ENCODE measurements around the gene ZNF605. TPM values are rescaled to one million over a fixed set of nuclear protein-coding genes. Genes with fewer than 3 reads are reported as not detected.

Gene ZNF605
- total RNA-seq, 1 donor from 2014 or later: 13.1 TPM

DNA sequence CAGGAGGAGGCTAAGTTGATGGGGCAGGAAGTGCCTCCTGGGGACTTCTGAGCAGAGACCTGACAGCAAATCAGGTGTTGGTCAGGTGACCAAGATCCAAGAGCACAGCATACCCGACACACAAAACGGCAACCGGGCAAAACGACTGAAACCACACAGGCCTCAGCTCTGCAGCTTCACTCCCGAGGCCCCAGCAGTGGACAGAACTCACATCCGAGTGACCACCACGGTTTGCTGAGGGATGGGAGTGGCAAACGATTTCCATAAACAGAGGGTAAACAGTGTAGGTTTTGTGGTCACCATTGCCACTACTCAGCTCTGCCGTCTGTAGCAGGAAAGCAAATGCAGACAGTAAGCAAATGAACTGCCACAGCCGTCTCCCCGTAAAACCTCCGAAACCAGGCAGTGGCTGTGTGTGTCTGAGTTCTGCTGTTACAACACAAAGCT, 83.1 kb downstream of the ZNF605 start:
- ATAC-seq (no peak), DNase-seq (ENCODE audit: missing footprints) (no peak)
- intact Hi-C loops (cut with DNase I): no loop called here

DNA sequence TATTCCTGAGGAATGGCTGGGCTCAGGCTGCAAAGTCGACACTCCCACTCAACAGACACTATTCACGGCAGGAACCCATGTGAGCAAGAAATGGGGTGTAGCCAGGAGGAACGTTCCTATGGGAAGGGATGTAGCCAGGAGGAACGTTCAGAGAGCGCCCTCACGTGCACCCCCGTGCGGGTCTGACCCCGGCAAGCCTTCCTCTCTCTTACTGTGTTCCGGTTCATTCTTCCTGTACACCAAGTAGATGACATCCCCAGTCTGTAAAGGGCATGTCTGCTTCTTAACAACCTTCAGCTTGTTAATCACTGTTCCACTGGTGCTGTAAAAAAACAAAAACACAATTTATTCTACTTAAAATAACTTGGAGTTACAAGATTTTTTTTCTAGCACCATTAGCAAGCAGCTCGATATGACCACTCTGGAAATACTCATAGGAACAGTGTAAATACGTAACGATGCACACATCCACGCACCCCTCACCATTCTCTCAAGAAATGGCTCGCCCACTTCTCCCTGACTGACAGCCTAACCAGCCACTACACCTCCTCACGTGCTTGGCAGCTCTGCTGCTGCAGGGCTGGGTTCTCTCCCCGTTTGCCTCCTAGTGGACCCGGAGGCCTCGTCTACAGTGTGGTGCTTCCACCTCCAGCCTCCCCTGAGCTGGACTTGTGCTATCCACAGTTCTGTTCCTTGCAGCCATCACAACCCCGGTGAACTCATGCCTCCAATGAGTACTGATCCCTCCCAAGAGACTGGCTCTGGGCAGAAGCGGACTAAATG, 83.8 kb downstream of the ZNF605 start:
- no peak for DNase-seq (ENCODE audit: missing footprints)
- intact Hi-C loops (cut with DNase I): no loop called here
- ATAC-seq: no peak

- ATAC-seq (no peak), DNase-seq (ENCODE audit: missing footprints) (no peak)
- intact Hi-C loops (cut with DNase I): no loop called here
Observed at GRCh38 chr12:132869551-132869950, 86.6 kb downstream of the ZNF605 start.

Other genes with a start within 250 kb of the ZNF605 start
- 34.1 TPM for gene PGAM5, start 245.5 kb downstream of the ZNF605 start, total RNA-seq
- gene ANKLE2, start 194.5 kb downstream of the ZNF605 start, total RNA-seq: 24.9 TPM
- gene GOLGA3, start 127.4 kb downstream of the ZNF605 start, total RNA-seq: 26.5 TPM
- gene CHFR, start 68.7 kb downstream of the ZNF605 start, total RNA-seq: 14.1 TPM
- gene ZNF26, start 30.1 kb upstream of the ZNF605 start, total RNA-seq: 4.4 TPM
- 15.1 TPM for gene ZNF84, start 81.2 kb upstream of the ZNF605 start, total RNA-seq
- 6.3 TPM for gene ZNF140, start 124.6 kb upstream of the ZNF605 start, total RNA-seq
- 1.2 TPM for gene ZNF891, start 174.0 kb upstream of the ZNF605 start, total RNA-seq
- gene ZNF10, start 174.3 kb upstream of the ZNF605 start, total RNA-seq: 5.4 TPM
- gene ZNF268, start 225.2 kb upstream of the ZNF605 start, total RNA-seq: 6.8 TPM